Stimulated activated CD8-positive, alpha-beta memory T cell treated with anti-CD3 and anti-CD28 coated beads, Interleukin-15, amount 100 ng/mL, for 24 hours (primary cell): Measurements from ENCODE around the gene SCRN1.

ENCODE experiments used
- DNase-seq: peaks from one replicate; pipeline ENCODE4 v3.0.0-alpha.2; 2020; ENCODE audit warnings: low read depth

Gene SCRN1

GRCh38 chr7:30005464-30005863 is 15.9 kb upstream of the SCRN1 start:
- no peak for DNase-seq

- no peak for DNase-seq
These were observed 13.5 kb upstream of the SCRN1 start for GRCh38 chr7:30003098-30003497.

- DNase-seq: no peak
These were observed 12.4 kb upstream of the SCRN1 start for GRCh38 chr7:30001998-30002397.

GRCh38 chr7:29998489-29998888 is 8.9 kb upstream of the SCRN1 start:
- no peak for DNase-seq

GRCh38 chr7:29996321-29996720 is 6.7 kb upstream of the SCRN1 start:
- DNase-seq: no peak

GRCh38 chr7:29995652-29996051 is 6.1 kb upstream of the SCRN1 start:
- no peak for DNase-seq

- DNase-seq: no peak
These were observed 3.5 kb upstream of the SCRN1 start for GRCh38 chr7:29993140-29993539.

GRCh38 chr7:29991937-29992336 is 2.3 kb upstream of the SCRN1 start:
- DNase-seq: no peak

- no peak for DNase-seq
These were observed 1.3 kb upstream of the SCRN1 start for GRCh38 chr7:29990931-29991330.

- DNase-seq: no peak
These were observed 961 bp downstream of the SCRN1 start for GRCh38 chr7:29988424-29989256.

- no peak for DNase-seq
These were observed 1.7 kb downstream of the SCRN1 start for GRCh38 chr7:29987811-29988317.

- no peak for DNase-seq
These were observed 2.5 kb downstream of the SCRN1 start for GRCh38 chr7:29987083-29987482.

GRCh38 chr7:29980151-29980550 is 9.4 kb downstream of the SCRN1 start:
- DNase-seq: no peak

GRCh38 chr7:29977886-29978651 is 11.5 kb downstream of the SCRN1 start:
- DNase-seq: no peak

- DNase-seq: no peak
These were observed 12.8 kb downstream of the SCRN1 start for GRCh38 chr7:29976673-29977415.

- no peak for DNase-seq
These were observed 13.3 kb downstream of the SCRN1 start for GRCh38 chr7:29976266-29976665.

GRCh38 chr7:29975561-29975960 is 14.0 kb downstream of the SCRN1 start:
- DNase-seq: no peak

GRCh38 chr7:29974286-29974685 is 15.3 kb downstream of the SCRN1 start:
- DNase-seq: no peak

- no peak for DNase-seq
These were observed 17.3 kb downstream of the SCRN1 start for GRCh38 chr7:29972315-29972669.

- DNase-seq: no peak
These were observed 17.9 kb downstream of the SCRN1 start for GRCh38 chr7:29971566-29972314.

- DNase-seq: no peak
These were observed 19.4 kb downstream of the SCRN1 start for GRCh38 chr7:29970158-29970557.

GRCh38 chr7:29969738-29970137 is 19.9 kb downstream of the SCRN1 start:
- DNase-seq: no peak
